ENCODE measurements around the gene AOPEP. TPM values are rescaled to one million over a fixed set of nuclear protein-coding genes. Genes with fewer than 3 reads are reported as not detected.
A peak's percentile ranks its signal among the peaks of the same experiment; 100 is the strongest.

The AOPEP gene
- total and polyA plus RNA-seq, 2 of the 13 experiments (the other 11 are each of a cell fraction or from before 2014, with no cell fraction given): 22.2 to 41.6 TPM

DNA sequence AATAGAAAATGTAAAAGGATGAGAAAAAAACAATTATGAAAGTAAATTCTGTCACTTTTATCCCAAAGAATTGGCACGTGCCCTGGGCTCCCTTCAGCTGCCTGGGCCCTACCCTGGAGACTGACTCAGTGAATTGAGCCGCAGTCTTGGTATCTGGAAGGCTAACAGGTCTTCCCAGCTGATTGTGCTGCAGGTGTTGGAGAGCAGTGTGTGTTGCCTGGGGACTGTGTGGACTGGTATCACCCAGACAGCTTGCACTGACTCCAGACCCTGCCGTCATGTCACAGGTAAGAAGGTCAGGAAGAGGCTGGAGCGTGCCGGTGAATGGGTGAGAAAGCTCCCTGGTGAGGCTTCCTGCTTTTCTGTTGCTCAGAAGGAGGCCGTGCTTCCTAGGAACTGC, 83.3 kb downstream of the AOPEP start:
- Histone ChIP-seq H3K27ac (ENCODE audit: extremely low read length, insufficient read depth, low read length) (no peak overlapping the region), H2AFZ (ENCODE audit: low read length) (no peak overlapping the region), H3K9ac (ENCODE audit: insufficient read depth, low read depth, low read length) (no peak overlapping the region), H3K9me3 (ENCODE audit: low read length) (no peaks in the 10 kb centered on the region), H4K20me1 (ENCODE audit: insufficient read depth, low read length) (no peaks in the 10 kb centered on the region), H3K4me1 (ENCODE audit: insufficient read depth, low read length) (peaks cover 31% of the 10 kb centered on the region), H3K4me2 (ENCODE audit: low read depth, low read length) (no peak overlapping the region), H3K27me3 (ENCODE audit: control insufficient read depth in 1 of 2, insufficient read depth in 2 of 2, low read length in 2 of 2) (no peaks in the 10 kb centered on the region), H3K4me3 (replicated peaks in 1 of 3; ENCODE audit: insufficient read depth in 1 of 3, low read depth in 2 of 3, low read length in 3 of 3) (no peak overlapping the region), H3K79me2 (ENCODE audit: insufficient read depth, low read length) (no peaks in the 10 kb centered on the region), H3K36me3 (replicated peaks in 1 of 2; ENCODE audit: control insufficient read depth in 1 of 2, insufficient read depth in 2 of 2, low read length in 2 of 2) (peaks cover 1 to 20% of the 10 kb centered on the region in 2 experiments; a peak in 4 of 5 replicates)
- intact Hi-C loops (cut with micrococcal nuclease; ENCODE audit: unreplicated experiment): no loop called here
- in situ Hi-C loops (cut with HindIII; ENCODE audit: extremely low pct_ligation_motif_present, low pct_unique_long_range_greater_than_20kb): no loop called here
- ChIA-PET CTCF (ENCODE audit: low intra/inter-chr PET ratio, low total read pairs) (no interaction called here), POLR2A (no interaction called here)
- no peak for TF ChIP-seq RFXANK (CRISPR knock-in tag; IDR thresholded peaks at IDR 0.05)
- DNase-seq (ENCODE audit: low spot score) (no peak), ATAC-seq (no peak), FAIRE-seq (no peak)
- 98% methylated on average over 5 of the region's 6 CpGs for WGBS (ENCODE audit: low lambda C conversion rate)
- BruUV-seq (replicated peaks): no TSS peak

DNA sequence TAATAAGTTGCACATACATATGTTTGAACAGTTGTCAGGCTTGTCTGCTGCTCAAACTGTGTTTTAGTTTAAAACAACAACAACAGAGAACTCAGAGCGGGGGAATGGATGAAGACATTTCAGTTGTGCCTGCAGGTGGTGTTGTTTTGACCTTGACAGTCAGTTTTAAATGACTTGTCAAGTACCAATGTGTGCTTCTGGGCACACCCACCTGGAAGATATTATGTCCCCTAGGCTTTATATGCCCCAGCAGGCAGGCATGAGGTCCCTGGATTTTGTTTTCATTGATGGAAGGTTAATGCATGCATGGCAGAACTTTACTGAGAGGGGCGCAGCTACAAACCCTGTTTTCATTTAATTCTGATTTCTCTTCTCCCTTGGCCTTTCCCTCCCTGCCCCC, 84.6 kb downstream of the AOPEP start:
- Histone ChIP-seq H3K36me3 (replicated peaks in 1 of 2; ENCODE audit: control insufficient read depth in 1 of 2, insufficient read depth in 2 of 2, low read length in 2 of 2) (peaks cover 1 to 20% of the 10 kb centered on the region in 2 experiments; a peak in 3 of 5 replicates), H2AFZ (ENCODE audit: low read length) (no peak overlapping the region), H3K79me2 (ENCODE audit: insufficient read depth, low read length) (no peaks in the 10 kb centered on the region), H3K4me3 (replicated peaks in 1 of 3; ENCODE audit: insufficient read depth in 1 of 3, low read depth in 2 of 3, low read length in 3 of 3) (no peak overlapping the region), H3K27me3 (ENCODE audit: control insufficient read depth in 1 of 2, insufficient read depth in 2 of 2, low read length in 2 of 2) (no peaks in the 10 kb centered on the region), H3K4me2 (ENCODE audit: low read depth, low read length) (no peak overlapping the region), H4K20me1 (ENCODE audit: insufficient read depth, low read length) (no peaks in the 10 kb centered on the region), H3K9ac (ENCODE audit: insufficient read depth, low read depth, low read length) (no peak overlapping the region), H3K9me3 (ENCODE audit: low read length) (no peaks in the 10 kb centered on the region), H3K4me1 (ENCODE audit: insufficient read depth, low read length) (peaks cover 20% of the 10 kb centered on the region), H3K27ac (ENCODE audit: extremely low read length, insufficient read depth, low read length) (no peak overlapping the region)
- DNase-seq (ENCODE audit: low spot score) (no peak), FAIRE-seq (no peak), ATAC-seq (no peak)
- ChIA-PET POLR2A (interaction anchor here (1.1 kb wide), 1 partner anchor 15 kb away, joined by 3 read pairs; no protein-coding TSS in a partner anchor), CTCF (ENCODE audit: low intra/inter-chr PET ratio, low total read pairs) (no interaction called here)
- BruUV-seq (replicated peaks): no TSS peak
- in situ Hi-C loops (cut with HindIII; ENCODE audit: extremely low pct_ligation_motif_present, low pct_unique_long_range_greater_than_20kb) (no loop called here), intact Hi-C loops (cut with micrococcal nuclease; ENCODE audit: unreplicated experiment) (no loop called here)
- 95% methylated on average over 2 of the region's 2 CpGs for WGBS (ENCODE audit: low lambda C conversion rate)
- TF ChIP-seq CTCF (CRISPR knock-in tag; IDR thresholded peaks at IDR 0.05): peak; percentile 14; the same call in 1 of the 2 replicates
- TF ChIP-seq ZNF224 (CRISPR knock-in tag; IDR thresholded peaks at IDR 0.05): no peak
- no peak for TF ChIP-seq ZHX1 (CRISPR knock-in tag; IDR thresholded peaks at IDR 0.05; ENCODE audit: low read depth)
- peak; percentile 13; the same call in 1 of the 2 replicates for TF ChIP-seq STAG1 (CRISPR knock-in tag; IDR thresholded peaks at IDR 0.05)
- TF ChIP-seq ATF6 (CRISPR knock-in tag; conservative IDR thresholded peaks at IDR 0.05): no peak
- TF ChIP-seq ZNF33A (CRISPR knock-in tag; IDR thresholded peaks at IDR 0.05; ENCODE audit: borderline replicate concordance): no peak
- no peak for TF ChIP-seq NR2C2 (CRISPR knock-in tag; IDR thresholded peaks at IDR 0.05; ENCODE audit: borderline replicate concordance)
- TF ChIP-seq MIER3 (CRISPR knock-in tag; IDR thresholded peaks at IDR 0.05; ENCODE audit: borderline replicate concordance): no peak
- no peak for TF ChIP-seq RXRA (CRISPR knock-in tag; IDR thresholded peaks at IDR 0.05)
- TF ChIP-seq ZNF564 (CRISPR knock-in tag; IDR thresholded peaks at IDR 0.05): no peak
- TF ChIP-seq HNRNPK (IDR thresholded peaks at IDR 0.05; ENCODE audit: low read depth, low read length, poor library complexity, severe bottlenecking): no peak
